ENCODE data around the gene SCUBE1.

Gene SCUBE1

GRCh38 chr22:43187171-43188099 is 155.7 kb downstream of the SCUBE1 start:
- peak; percentile 97 for DNase-seq

GRCh38 chr22:43186272-43187170 is 156.7 kb downstream of the SCUBE1 start, which contains the start of gene TTLL12:
TTLL12 (minus strand) TSS chr22:43187134; CDS start chr22:43187069, 65 bp downstream.
- peak; percentile 65 for DNase-seq

- DNase-seq: no peak
These were observed 157.3 kb downstream of the SCUBE1 start for GRCh38 chr22:43185860-43186261.

GRCh38 chr22:43183496-43184277 is 159.5 kb downstream of the SCUBE1 start:
- DNase-seq: no peak

- no peak for DNase-seq
These were observed 160.4 kb downstream of the SCUBE1 start for GRCh38 chr22:43182726-43183125.

GRCh38 chr22:43182118-43182517 is 161.1 kb downstream of the SCUBE1 start:
- DNase-seq: no peak

GRCh38 chr22:43181321-43182076 is 161.7 kb downstream of the SCUBE1 start:
- DNase-seq: no peak

GRCh38 chr22:43180670-43181069 is 162.5 kb downstream of the SCUBE1 start:
- no peak for DNase-seq

- DNase-seq: no peak
These were observed 163.3 kb downstream of the SCUBE1 start for GRCh38 chr22:43179911-43180195.

GRCh38 chr22:43179146-43179910 is 163.8 kb downstream of the SCUBE1 start:
- no peak for DNase-seq

- no peak for DNase-seq
These were observed 165.7 kb downstream of the SCUBE1 start for GRCh38 chr22:43177479-43177878.

- no peak for DNase-seq
These were observed 167.1 kb downstream of the SCUBE1 start for GRCh38 chr22:43176090-43176489.

GRCh38 chr22:43174941-43175531 is 168.1 kb downstream of the SCUBE1 start:
- no peak for DNase-seq

GRCh38 chr22:43173976-43174720 is 169.0 kb downstream of the SCUBE1 start:
- DNase-seq: no peak

GRCh38 chr22:43173566-43173965 is 169.6 kb downstream of the SCUBE1 start:
- no peak for DNase-seq

- no peak for DNase-seq
These were observed 171.0 kb downstream of the SCUBE1 start for GRCh38 chr22:43172191-43172590.

GRCh38 chr22:43171607-43172006 is 171.6 kb downstream of the SCUBE1 start:
- DNase-seq: no peak

- no peak for DNase-seq
These were observed 172.1 kb downstream of the SCUBE1 start for GRCh38 chr22:43171019-43171491.

GRCh38 chr22:43170131-43170480 is 173.1 kb downstream of the SCUBE1 start:
- DNase-seq: no peak
